A673 (cell line): ENCODE measurements around the gene NPAS2. TPM values are rescaled to one million over a fixed set of nuclear protein-coding genes. Genes with fewer than 3 reads are reported as not detected.

Experiments used
- BruUV-seq: library from RNA; stranded (reverse); fragments of 400-500 nt; replicated peaks from 2 replicates; lab custom pipeline; 2021; lab: Mats Ljungman, UMichigan
- CTCF ChIA-PET: fragments of 300-600 bp; sonication (Branson Sonifier 250); formaldehyde crosslinking; loops from one replicate; lab custom pipeline; 2022; ENCODE audit warnings: antibody characterized with exemption; lab: Charles Lee
- POLR2A ChIA-PET: fragments of 300-600 bp; sonication (Branson Sonifier 250); formaldehyde crosslinking; loops from one replicate; lab custom pipeline; 2022; ENCODE audit warnings: antibody characterized with exemption; ENCODE audit not compliant: low non-redundant PET; lab: Charles Lee
- DNase-seq: peaks from one replicate; pipeline ENCODE4 v3.0.0-alpha.2; 2015; ENCODE audit warnings: low spot score
- H3K27ac ChIP-seq: fragments of 200-600 bp; sonication (generic); 2 replicates; pipeline ENCODE4 v1.5.1; 2016; ENCODE audit warnings: mixed run types, low read depth, mild to moderate bottlenecking, mixed read lengths, antibody characterized with exemption, low read length; ENCODE audit not compliant: poor library complexity, severe bottlenecking
- H3K27me3 ChIP-seq: fragments of 200-600 bp; sonication (generic); replicated peaks from 2 replicates; pipeline ENCODE4 v1.6.1; 2017; ENCODE audit warnings: mixed run types, low read depth, mild to moderate bottlenecking, mixed read lengths, antibody characterized with exemption, low read length; ENCODE audit not compliant: insufficient read depth, poor library complexity
- H3K36me3 ChIP-seq: fragments of 200-600 bp; sonication (generic); 2 replicates; pipeline ENCODE4 v1.6.1; 2016; ENCODE audit warnings: mixed run types, mild to moderate bottlenecking, mixed read lengths, antibody characterized with exemption, low read length; ENCODE audit not compliant: insufficient read depth, poor library complexity, severe bottlenecking
- H3K4me1 ChIP-seq: fragments of 200-600 bp; sonication (generic); 2 replicates; pipeline ENCODE4 v1.6.1; 2017; ENCODE audit warnings: mixed run types, mild to moderate bottlenecking, mixed read lengths, antibody characterized with exemption, low read length; ENCODE audit not compliant: insufficient read depth, poor library complexity, severe bottlenecking
- H3K4me3 ChIP-seq: fragments of 200-600 bp; sonication (generic); 2 replicates; pipeline ENCODE4 v1.5.1; 2016; ENCODE audit warnings: low read depth, mixed run types, mild to moderate bottlenecking, mixed read lengths, low read length; ENCODE audit not compliant: poor library complexity, severe bottlenecking
- H3K9me3 ChIP-seq: fragments of 200-600 bp; sonication (generic); 2 replicates; pipeline ENCODE4 v1.6.1; 2016; ENCODE audit warnings: mixed run types, low read depth, mild to moderate bottlenecking, mixed read lengths, antibody characterized with exemption, low read length; ENCODE audit not compliant: poor library complexity, severe bottlenecking
- CTCF ChIP-seq: fragments of 300-800, 200-600 bp; sonication (generic); conservative IDR thresholded peaks from 2 replicates; pipeline ENCODE4 v1.5.1; 2017; ENCODE audit warnings: low read depth, mild to moderate bottlenecking, antibody characterized with exemption, low read length, moderate library complexity, mixed read lengths
- EZH2 ChIP-seq: fragments of 200-600 bp; sonication (generic); IDR thresholded peaks from 2 replicates; pipeline ENCODE4 v1.6.1; 2017; ENCODE audit warnings: borderline replicate concordance, low read depth, mild to moderate bottlenecking, mixed read lengths, antibody characterized with exemption, low read length; ENCODE audit not compliant: poor library complexity, severe bottlenecking
- intact Hi-C: fragments of 100-400 bp; cut with micrococcal nuclease; formaldehyde crosslinking; loops from one replicate; pipeline ENCODE4 v1.10.0; 2022; ENCODE audit not compliant: unreplicated experiment
- total RNA-seq: library from RNA; stranded (reverse); gene quantifications from 2 replicates; pipeline ENCODE4 v1.2.3, GENCODE V29; 2021

Gene NPAS2
- total RNA-seq, 1 experiment from 2014 or later: 9.4 TPM

GRCh38 chr2:100957996-100958653, 138.2 kb downstream of the NPAS2 start:
- no peak for DNase-seq
- H3K27me3 ChIP-seq: no peaks in the 10 kb centered on the region
- no peak for TF ChIP-seq CTCF
- no peak for TF ChIP-seq EZH2
- no peaks in the 10 kb centered on the region for H3K36me3 ChIP-seq
- no peaks in the 10 kb centered on the region for H3K4me1 ChIP-seq
- intact Hi-C loops: no loop called here
- ChIA-PET POLR2A (no interaction called here), CTCF (no interaction called here)
- H3K4me3 ChIP-seq: no peak overlapping the region
- no TSS peak for BruUV-seq
- H3K9me3 ChIP-seq: no peaks in the 10 kb centered on the region
- no peak overlapping the region for H3K27ac ChIP-seq

- H3K27me3 ChIP-seq: no peaks in the 10 kb centered on the region
- BruUV-seq: no TSS peak
- ChIA-PET POLR2A (no interaction called here), CTCF (no interaction called here)
- TF ChIP-seq EZH2 (no peak), CTCF (no peak)
- H3K36me3 ChIP-seq: no peaks in the 10 kb centered on the region
- no peak for DNase-seq
- no peak overlapping the region for H3K4me3 ChIP-seq
- intact Hi-C loops: no loop called here
- H3K4me1 ChIP-seq: no peaks in the 10 kb centered on the region
- no peaks in the 10 kb centered on the region for H3K9me3 ChIP-seq
- H3K27ac ChIP-seq: no peak overlapping the region
Measured at GRCh38 chr2:100959225-100959880, 139.4 kb downstream of the NPAS2 start.

GRCh38 chr2:100960688-100961087, 140.7 kb downstream of the NPAS2 start:
- ChIA-PET POLR2A (no interaction called here), CTCF (interaction anchor here (0.6 kb wide), 1 partner anchor 16 kb away, joined by 3 read pairs; no protein-coding TSS in a partner anchor)
- intact Hi-C loops: no loop called here
- no peak overlapping the region for H3K27ac ChIP-seq
- no peaks in the 10 kb centered on the region for H3K4me1 ChIP-seq
- no peak for DNase-seq
- no peaks in the 10 kb centered on the region for H3K9me3 ChIP-seq
- TF ChIP-seq CTCF (no peak), EZH2 (no peak)
- no TSS peak for BruUV-seq
- H3K36me3 ChIP-seq: no peaks in the 10 kb centered on the region
- H3K27me3 ChIP-seq: no peaks in the 10 kb centered on the region
- no peak overlapping the region for H3K4me3 ChIP-seq
